Measurements from ENCODE around the gene CCDC117.
"Not testable (repeated sequence)": the region's sequence is repeated elsewhere in the genome, so short reads cannot be mapped to it uniquely, and the experiment has no call there.

Gene CCDC117

DNA sequence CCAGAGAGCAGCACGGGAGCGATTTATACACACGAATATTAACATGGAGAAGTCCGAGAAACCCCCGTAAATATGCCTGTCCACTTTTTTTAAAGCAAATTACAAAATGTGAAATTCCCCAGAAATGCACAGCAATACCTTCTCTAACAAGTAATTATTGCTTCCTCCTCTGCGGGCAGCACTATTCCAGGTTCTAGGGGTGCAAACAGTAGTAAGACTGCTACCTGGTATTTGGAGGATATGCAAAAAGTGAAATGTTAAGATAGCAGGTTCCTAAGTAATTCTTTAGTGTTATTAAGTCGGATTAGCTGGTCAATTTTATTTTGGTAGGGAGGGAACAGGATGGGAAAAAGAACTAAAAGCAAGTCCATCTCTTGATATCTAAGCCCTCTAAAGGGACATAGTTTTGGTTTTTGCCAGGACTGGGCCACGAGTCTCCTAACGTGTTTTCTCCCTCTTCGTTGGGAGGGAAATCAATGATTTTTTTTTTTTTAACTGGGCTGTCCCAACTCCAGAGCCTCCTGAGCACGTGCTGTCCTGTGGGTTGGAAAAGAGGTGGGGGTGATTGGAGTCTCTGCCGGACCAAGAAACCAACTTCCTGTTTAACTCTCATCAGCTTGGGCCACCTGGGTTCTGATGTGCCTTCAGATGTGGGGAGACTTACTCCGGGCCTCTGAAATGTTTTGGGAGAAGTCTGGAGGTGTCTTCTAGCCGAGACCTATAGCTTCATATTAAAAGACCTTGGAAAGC, 29.5 kb downstream of the CCDC117 start:
- DNase-seq, result peak; percentile 92

DNA sequence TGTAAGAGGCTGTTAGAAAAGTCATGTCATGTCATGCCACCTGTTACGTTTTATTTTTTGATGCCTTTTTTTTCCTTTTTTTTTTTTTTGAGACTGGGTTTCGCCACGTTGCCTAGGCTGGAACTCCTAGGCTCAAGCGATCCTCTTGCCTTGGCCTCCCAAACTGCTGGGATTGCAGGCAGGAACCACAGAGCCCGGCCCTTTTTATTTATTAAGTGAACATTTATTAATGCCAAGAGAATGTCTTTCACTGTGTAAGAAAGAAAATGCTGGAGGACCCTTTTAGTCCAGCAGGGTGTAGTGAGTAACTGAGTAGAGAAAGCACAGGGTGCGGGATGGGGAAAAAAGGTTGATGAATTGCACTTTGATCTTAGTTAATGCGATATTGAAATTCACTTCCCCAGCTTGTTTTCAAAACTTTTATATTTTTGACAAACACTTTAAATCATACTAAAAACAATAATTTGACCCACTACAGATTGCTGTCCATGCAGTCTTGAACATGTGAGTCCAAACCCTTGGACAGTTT, 30.2 kb downstream of the CCDC117 start:
- peak; percentile 85 for DNase-seq

DNA sequence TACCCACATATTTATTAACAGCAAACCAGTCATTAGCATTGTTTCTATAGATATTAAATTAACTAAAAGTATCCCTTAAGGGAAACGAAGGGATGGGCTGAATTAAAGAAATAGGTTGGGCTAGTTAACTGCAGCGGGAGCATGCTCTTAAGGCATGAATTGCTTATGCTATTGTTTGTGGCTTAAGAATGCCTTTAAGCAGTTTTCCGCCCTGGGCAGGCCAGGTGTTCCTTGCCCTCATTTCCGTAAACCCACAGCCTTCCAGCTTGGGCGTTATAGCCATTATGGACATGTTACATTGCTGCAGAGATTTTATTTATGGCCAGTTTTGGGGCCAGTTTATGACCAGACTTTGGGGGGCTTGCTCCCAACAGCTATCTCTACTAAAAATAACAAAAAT, 32.9 kb downstream of the CCDC117 start:
- DNase-seq, result not testable (repeated sequence)

DNA sequence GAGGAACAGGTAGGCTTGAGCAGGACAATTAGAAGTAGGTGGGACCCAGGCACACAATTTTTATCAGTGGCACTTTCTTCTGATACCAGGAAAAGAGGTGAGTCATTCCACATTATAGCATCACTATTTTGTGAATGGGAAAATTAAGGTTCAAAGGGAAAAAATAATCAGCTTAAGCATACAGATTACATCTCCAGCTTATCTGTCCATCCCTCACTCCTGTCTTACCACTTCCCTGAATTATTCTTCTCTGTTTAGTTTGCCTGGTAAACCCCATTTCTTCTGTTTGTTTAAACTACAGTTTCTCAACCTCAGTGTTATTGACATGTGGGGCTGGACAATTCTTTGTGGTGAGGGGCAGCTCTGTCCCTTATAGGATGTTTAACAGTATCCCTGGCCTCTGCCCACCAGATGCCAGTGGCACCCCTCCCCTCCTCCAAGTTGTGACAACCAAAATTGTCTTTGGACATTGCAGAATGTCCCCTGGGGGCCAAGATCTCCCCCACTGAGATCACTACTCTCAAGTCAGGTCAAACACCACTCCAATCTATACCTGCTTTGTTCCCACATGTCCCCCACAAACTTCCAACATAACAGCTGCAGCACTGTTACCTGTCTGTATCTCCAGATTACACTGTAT, 36.3 kb downstream of the CCDC117 start:
- peak; percentile 65 for DNase-seq

DNA sequence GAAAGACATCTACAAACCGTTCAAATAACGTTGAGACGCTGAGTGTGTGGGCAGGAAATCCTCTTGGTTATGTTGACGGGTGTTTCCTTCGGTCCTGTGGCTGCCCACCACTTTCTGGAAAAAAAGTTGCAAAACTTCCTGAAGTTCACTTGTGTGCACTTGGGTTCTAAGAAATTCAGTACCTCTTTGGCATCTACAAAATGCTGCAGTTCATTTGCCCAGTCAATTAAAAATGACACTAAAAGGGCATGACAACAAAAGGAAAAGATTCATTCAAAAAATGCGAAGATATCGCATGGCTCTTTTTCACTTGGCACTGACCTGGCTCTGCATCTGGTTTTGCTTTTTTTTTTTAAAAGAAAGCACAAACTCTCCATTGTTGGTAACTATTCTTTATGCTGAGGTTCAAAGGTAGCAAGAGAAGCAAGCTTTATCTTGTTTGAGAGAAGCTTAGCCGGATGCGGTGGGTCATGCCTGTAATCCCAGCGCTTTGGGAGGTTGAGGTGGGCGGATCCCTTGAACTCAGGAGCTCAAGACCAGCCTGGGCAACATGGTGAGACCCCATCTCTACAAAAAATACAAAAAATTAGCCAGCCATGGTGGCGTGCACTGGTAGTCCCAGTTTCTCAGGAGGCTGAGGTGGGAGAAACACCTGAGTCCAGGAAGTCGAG, 38.5 kb downstream of the CCDC117 start:
- DNase-seq, result peak; percentile 94

DNA sequence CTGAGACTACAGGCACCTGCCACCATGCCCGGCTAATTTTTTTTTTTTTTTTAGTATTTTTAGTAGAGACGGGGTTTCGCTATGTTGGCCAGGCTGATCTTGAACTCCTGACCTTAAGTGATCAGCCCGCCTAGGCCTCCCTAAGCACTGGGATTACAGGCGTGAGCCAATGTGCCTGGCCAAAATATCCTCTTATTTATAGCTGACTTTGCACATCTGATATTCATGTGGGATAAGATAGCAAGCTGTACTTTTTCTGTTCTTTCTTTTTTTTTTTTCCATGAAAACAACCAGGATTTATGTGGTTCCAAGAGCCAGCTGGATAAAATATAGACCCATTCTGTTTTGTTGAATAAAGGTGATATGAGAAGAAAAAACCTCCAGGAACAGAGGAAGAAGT, 40.0 kb downstream of the CCDC117 start:
- DNase-seq, result no peak

DNA sequence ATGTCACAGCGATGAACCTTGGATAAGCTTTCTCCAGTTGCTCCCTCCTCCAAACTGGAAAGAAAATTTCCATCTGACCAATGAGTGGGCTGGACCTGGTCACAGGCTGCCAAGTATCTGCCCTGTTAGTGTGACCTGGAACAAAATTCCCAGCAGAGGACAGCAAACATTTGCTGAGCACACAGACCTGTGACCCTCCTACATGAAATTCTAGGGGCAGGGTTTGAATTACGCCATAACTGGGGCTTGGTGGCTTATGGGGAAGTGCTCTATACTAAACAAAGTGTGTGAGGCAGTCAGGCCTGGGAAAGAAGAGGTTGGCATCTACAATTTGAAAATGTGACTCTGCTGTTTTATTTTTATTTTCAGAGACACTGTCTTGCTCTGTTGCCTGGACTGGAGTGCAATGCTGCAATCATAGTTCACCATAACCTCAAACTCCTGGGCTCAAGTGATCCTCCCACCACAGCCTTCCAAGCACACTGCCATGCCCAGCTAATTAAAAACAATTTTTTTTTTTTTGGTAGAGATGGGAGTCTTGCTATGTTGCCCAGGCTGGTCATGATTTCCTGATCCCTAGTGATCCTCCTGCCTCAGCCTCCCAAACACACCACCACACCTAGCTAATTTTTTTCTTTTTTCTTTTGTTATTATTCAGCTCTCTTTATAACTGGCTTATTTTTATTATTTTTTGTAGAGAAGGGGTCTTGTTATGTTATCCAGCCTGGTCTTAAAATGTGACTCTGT, 41.5 kb downstream of the CCDC117 start:
- DNase-seq, result peak; percentile 78

DNA sequence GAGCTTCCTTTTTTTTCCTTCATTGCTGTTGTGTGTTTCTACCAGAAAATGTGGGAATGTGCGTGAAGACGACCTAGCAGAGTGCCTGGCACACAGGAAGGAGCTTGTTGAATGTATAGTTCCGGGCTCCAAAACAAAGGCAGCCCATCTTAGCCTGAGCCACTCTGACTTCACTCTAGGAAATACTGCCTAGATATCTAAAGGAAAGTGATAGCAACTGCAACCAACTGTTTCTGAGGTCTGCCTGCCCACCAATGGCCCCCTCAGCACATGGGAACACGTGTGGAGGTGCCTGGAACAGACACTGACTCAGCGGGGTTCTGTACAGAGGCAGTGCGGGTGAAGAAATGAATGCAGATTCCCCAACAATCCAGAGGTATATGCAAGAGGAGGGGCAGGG, 42.6 kb downstream of the CCDC117 start:
- DNase-seq, result peak; percentile 67

DNA sequence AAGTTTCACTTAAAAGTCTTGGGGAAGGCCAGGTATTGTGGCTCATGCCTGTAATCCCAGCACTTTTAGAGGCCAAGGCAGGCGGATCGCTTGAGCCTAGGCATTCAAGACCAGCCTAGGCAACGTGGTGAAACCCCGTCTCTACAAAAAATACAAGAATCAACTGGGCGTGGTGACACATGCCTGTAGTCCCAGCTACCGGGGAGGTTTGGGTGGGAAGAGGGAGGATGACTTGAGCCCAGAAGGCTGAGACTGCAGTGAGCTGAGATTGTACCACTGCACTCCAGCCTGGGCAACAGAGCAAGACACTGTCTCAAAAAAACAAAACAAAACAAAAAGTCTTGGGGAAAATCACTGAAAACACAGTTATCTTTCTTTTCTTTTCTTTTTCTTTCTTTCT, 43.2 kb downstream of the CCDC117 start:
- no peak for DNase-seq

DNA sequence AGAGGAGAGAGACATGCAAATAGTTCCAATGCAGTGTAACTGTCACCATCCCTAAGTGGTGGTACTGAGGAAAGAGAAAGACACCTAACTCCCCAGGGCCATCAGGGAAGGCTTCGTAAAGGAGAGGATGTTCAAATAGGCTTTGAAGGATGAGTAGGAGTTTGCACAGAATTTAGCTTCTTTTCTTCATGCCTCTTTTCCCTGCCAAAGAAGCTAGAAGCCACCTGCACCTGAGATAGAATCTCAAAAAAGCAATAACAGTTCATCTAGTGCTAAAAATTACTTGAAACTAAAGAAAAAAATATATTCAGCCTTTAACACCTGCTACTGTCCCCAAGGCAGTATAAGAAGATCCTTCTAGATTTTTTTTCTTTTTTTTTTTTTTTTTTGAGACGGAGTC, 44.6 kb downstream of the CCDC117 start:
- no peak for DNase-seq

DNA sequence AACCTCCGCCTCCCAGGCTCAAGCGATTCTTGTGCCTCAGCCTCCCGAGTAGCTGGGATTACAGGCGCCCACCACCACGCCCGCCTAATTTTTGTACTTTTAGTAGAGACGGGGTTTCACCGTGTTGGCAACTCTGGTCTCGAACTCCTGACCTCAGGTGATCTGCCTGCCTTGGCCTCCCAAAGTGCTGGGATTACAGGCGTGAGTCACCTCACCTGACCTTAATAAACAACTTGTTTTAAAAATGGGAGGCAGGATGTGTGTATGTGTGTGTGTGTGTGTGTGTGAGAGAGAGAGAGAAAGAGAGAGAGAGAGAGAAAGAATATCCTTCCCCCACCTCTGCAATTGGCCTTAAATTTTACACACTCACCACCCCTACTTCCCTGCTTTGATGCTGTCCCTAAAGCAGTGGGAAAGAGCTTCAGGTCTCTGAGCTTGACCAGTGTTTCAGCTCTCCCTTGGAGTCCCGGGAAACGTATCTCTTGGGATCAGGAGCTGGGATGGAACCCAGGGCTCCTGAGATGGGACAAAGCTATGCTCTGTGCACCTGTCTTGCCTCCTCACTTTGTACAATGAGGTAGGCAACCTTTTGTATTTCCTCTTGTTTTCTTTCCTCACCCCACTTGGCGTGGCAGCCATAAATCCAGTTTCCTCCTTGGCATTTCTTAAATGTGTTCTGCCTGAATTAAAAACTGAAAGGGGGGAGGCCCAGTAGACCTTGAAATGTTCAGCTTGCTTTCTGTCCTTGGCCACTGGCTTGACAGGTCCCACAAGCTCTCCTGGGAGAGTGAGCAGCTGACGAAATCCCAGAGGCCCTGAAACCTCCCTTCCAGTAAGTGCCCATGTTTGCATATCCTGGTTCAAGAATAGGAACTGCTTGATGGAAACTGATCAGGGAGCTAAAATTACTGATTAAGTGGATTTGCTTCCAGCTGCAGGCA, 45.7 kb downstream of the CCDC117 start:
- DNase-seq, result no peak

DNA sequence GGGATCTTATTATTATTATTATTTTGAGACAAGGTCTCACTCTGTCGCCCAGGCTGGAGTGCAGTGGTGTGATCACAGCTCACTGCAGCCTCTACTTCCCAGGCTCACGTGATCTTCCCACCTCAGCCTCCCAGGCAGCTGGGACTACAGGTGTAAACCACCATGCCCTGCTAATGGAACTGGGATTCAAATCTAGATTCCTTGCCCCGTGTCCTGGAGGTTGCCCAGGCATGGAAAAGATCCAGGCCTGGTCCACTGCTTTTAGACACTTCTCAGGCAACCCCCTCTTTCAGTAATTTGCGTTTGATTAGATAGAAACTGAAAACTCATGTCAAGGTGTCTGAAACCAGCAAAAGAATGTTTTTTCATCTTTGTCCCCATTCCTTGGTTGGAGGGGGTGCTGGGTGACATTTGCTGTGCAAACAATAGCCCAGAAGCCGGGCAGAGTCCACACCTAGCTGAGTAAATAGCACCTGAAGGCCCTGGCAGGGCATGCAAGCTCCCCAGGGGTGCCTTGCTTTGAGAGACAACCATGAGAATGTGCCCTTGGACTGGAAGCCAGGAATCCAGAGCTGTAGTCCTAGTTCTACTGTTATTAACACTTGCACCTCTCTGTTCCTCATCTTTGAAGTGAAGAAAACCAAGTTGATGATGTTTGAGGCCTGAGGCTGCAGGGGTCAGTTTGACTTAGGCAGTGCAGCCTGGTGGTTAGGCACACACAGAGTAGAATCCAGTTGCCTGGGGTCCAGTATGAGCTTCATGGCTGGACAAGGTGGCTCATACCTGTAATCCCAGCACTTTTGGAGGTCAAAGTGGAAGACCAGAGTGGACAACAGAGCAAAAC, 47.0 kb downstream of the CCDC117 start:
- DNase-seq, result no peak

DNA sequence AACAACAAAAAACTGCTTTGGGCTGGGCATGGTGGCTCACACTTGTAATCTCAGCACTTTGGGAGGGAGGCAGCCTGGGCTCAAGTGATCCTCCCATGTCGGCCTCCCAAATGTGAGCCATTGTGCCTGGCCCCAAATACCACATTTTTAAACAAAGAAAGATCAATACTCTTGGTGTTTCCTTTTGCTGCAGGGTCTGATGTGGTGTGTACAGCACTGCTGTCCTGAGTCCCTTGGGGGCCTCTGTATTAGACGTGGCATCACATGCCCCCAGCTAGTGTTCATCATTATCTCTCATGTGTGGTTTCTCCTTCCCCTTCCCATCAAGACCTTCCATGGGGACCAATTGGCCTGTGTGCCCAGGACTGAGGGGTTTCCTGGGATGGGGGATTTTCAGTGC, 48.4 kb downstream of the CCDC117 start:
- no peak for DNase-seq

DNA sequence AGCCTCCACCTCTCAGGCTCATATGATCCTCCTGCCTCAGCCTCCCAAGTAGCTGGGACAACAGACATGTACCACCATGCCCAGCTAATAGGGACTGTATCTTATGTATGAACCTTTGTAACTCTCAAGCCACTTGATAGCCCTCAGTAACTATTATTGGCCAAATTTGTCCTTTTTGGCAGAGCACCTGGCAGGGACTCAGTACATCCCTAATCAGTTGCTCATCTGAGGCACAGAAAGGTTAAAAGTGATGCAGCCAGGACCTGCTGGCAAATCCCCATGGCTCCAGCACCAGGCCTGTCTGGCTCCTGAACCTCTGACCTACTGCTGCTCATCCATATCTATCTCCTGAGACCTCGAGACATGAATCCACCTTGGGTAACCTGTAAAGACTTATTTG, 49.0 kb downstream of the CCDC117 start:
- DNase-seq, result no peak

DNA sequence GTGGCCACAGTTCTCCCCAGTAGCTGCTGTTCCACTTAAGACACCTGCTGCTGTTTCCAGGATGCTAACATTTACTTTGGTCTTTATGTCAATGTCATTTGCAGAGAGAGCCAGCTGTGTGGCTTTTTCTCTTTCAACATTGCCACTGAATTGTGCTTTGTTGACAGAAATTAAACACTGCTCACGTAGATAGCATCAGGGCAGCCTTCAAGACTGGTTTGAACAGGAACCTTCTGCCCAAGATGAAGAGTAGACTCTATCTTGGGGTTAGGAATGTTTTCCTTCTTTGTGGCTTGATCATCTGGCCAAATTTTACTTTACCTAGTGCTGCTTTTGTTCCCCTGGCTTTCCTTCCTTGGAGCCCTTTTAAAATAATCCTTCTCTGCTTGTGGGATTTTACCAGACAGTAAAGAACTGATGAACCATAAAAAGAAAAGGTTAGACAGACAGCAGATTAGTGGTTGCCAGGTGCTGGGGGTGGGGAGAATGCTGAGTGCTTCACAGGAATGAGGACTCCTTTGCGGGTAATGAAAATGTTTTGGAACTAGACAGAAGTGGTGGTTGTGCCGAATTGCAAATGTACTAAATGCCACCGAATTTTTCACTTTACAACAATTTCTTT, 50.5 kb downstream of the CCDC117 start:
- peak; percentile 70 for DNase-seq

DNA sequence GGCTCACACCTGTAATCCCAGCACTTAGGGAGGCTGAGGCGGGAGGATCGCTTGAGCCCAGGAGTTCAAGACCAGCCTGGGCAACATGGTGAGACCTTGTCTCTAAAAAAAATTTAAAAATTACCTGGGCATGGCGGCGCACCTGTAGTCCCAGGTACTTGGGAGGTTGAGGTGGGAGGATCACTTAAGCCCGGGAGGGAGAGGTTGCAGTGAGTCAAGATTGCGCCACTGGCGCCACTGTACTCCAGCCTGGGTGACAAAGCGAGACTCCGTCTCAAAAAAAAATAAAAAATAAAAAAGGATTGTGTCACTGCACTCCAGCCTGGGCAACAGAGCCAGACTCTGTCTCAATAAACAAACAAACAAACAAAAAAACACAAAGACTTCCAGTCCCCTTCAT, 52.0 kb downstream of the CCDC117 start:
- DNase-seq, result not testable (repeated sequence)

DNA sequence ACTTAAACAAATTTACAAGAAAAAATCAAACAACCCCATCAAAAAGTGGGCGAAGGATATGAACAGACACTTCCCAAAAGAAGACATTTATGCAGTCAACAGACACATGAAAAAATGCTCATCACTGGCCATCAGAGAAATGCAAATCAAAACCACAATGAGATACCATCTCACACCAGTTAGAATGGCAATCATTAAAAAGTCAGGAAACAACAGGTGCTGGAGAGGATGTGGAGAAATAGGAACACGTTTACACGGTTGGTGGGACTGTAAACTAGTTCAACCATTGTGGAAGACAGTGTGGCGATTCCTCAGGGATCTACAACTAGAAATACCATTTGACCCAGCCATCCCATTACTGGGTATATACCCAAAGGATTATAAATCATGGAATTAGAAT, 53.9 kb downstream of the CCDC117 start:
- not testable (repeated sequence) for DNase-seq

DNA sequence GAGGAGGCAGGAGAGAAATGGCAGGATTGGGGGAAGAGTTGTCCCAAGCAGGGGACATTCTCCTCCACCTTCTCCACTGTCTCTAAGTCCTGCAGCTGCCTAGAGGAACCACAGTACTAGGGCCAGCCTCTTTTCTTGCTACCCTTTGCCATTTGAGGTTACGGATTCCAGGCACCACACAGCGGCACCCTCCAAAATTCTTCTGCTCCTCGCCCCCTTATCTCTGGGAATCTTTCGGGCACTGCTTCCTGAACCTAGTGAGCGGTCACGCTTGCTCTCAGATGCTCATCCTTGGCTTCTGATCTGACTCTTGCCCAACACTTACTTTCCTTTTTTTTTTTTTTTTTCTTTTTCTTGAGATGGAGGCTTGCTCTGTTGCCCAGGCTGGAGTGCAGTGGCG, 54.4 kb downstream of the CCDC117 start:
- no peak for DNase-seq

DNA sequence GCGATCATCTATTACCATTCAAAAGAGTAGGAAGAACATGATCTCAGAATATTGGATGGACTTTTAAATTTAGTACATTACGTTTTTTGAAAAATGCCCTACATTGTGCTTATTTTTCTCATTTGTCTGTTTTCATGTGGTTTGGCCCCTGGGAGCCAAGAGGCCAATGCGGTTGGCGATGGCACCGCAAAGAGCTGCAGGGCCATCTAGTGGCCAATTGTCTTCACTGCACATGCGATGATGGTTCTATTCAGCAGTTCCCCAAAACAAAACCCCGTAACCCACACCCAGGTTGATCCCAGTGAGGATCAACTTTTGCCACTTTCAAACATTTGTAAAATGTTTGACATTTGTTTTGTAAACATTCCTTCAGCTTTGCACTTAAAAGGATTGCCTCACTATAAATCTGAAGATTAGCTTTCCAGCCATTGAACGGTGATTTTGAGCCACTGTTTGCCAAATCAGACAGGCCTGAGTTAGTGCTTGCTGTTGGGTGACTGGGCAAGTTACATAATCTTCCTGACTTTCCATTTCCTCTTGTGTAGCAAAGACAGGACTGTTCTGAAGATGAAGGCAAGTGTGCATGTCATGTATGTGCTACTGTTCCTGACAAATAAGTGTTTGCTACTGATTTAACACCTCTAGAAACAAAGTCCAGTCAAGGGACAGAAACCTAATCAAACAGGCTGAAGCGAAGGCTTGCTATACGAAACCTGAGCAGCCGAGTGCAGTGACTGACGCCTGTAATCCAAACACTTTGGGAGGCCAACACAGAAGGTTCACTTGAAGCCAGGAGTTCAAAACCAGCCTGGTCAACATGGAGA, 57.1 kb downstream of the CCDC117 start:
- DNase-seq, result peak; percentile 93

DNA sequence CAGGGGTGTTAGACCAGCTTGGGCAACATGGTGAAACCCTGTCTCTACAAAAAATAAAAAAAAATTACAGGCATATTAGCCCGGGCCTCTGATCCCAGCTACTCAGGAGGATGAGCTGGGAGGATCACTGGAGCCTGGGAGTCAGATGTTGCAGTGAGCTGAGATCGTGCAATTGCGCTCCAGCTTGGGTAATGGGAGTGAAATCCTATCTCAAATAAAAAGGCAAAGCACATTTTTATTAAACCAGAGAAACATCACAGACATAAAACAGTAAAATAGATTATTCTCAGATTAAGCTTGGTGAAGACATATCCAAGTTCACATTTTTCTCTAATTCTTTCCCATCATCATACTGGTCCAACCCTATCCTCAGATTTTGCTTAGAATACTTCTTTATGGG, 57.9 kb downstream of the CCDC117 start:
- DNase-seq, result no peak

All from hematopoietic multipotent progenitor cell treated with erythropoietin and hydrocortisone succinate and interleukin-3 and kit ligand, for 4 days (in vitro differentiated cells).